DMS79 treated with DMSO at 0.1 percent for 48 hours (cell line): Measurements from ENCODE around the gene EPB41L3.
A peak's percentile ranks its signal among the peaks of the same experiment; 100 is the strongest.
"Not testable (repeated sequence)": the region's sequence is repeated elsewhere in the genome, so short reads cannot be mapped to it uniquely, and the experiment has no call there.

ENCODE experiments used
- DNase-seq: peaks from one replicate; lab custom pipeline; 2025; lab: John Stamatoyannopoulos, UW

EPB41L3 gene

GRCh38 chr18:5530629-5531178 lies 13.1 kb downstream of the EPB41L3 start:
- no peak for DNase-seq

GRCh38 chr18:5529471-5529870 lies 14.3 kb downstream of the EPB41L3 start:
- DNase-seq, result no peak

GRCh38 chr18:5527603-5528002 lies 16.2 kb downstream of the EPB41L3 start:
- DNase-seq, result no peak

GRCh38 chr18:5524660-5525059 lies 19.1 kb downstream of the EPB41L3 start:
- no peak for DNase-seq

GRCh38 chr18:5521000-5521399 lies 22.8 kb downstream of the EPB41L3 start:
- DNase-seq, result no peak

GRCh38 chr18:5520464-5520863 lies 23.3 kb downstream of the EPB41L3 start:
- DNase-seq, result no peak

- DNase-seq, result no peak
Measured at GRCh38 chr18:5519448-5520298, 24.1 kb downstream of the EPB41L3 start.

- DNase-seq, result no peak
Measured at GRCh38 chr18:5518899-5519371, 24.9 kb downstream of the EPB41L3 start.

GRCh38 chr18:5518179-5518770 lies 25.5 kb downstream of the EPB41L3 start:
- no peak for DNase-seq

GRCh38 chr18:5516841-5517240 lies 27.0 kb downstream of the EPB41L3 start:
- DNase-seq, result no peak

- DNase-seq, result peak; percentile 58
Measured at GRCh38 chr18:5515011-5515784, 28.6 kb downstream of the EPB41L3 start.

- no peak for DNase-seq
Measured at GRCh38 chr18:5513947-5514346, 29.9 kb downstream of the EPB41L3 start.

GRCh38 chr18:5512176-5512575 lies 31.6 kb downstream of the EPB41L3 start:
- no peak for DNase-seq

- DNase-seq, result not testable (repeated sequence)
Measured at GRCh38 chr18:5511541-5511940, 32.3 kb downstream of the EPB41L3 start.

- DNase-seq, result no peak
Measured at GRCh38 chr18:5510135-5510846, 33.5 kb downstream of the EPB41L3 start.

GRCh38 chr18:5508821-5509220 lies 35.0 kb downstream of the EPB41L3 start:
- DNase-seq, result no peak

GRCh38 chr18:5507756-5508155 lies 36.0 kb downstream of the EPB41L3 start:
- no peak for DNase-seq

GRCh38 chr18:5506174-5506573 lies 37.6 kb downstream of the EPB41L3 start:
- no peak for DNase-seq

GRCh38 chr18:5503740-5504139 lies 40.1 kb downstream of the EPB41L3 start:
- DNase-seq, result no peak

GRCh38 chr18:5500158-5500939 lies 43.4 kb downstream of the EPB41L3 start:
- no peak for DNase-seq

- DNase-seq, result no peak
Measured at GRCh38 chr18:5498452-5498851, 45.3 kb downstream of the EPB41L3 start.
